GM12878 (cell line): ENCODE measurements around the gene ZMYND12. TPM values are rescaled to one million over a fixed set of nuclear protein-coding genes. Genes with fewer than 3 reads are reported as not detected.

Source experiments
- CBFB ChIP-seq: IDR thresholded peaks from 2 replicates; pipeline ENCODE4 v1.6.1; 2016; ENCODE audit warnings: antibody characterized with exemption, low read depth
- CREM ChIP-seq: IDR thresholded peaks from 2 replicates; pipeline ENCODE4 v1.6.1; 2014; ENCODE audit warnings: antibody characterized with exemption, low read depth
- IKZF2 ChIP-seq, 2 experiments: fragments of 450-650 bp; IDR thresholded peaks; 2 replicates each; pipeline ENCODE4 v1.6.1; 2017; ENCODE audit warnings: mild to moderate bottlenecking in 2 of 2, moderate library complexity in 2 of 2
- MTA2 ChIP-seq: fragments of 450-650 bp; IDR thresholded peaks from 2 replicates; pipeline ENCODE4 v1.6.1; 2016; ENCODE audit warnings: low read depth, mild to moderate bottlenecking, moderate library complexity
- NFIC ChIP-seq: IDR thresholded peaks from 2 replicates; pipeline ENCODE4 v1.6.1; 2012; ENCODE audit warnings: low read depth, mild to moderate bottlenecking, inconsistent platforms, low read length, moderate library complexity
- NR2C1 ChIP-seq: fragments of 450-650 bp; IDR thresholded peaks from 2 replicates; pipeline ENCODE4 v1.6.1; 2017; ENCODE audit warnings: antibody characterized with exemption, mild to moderate bottlenecking, moderate library complexity
- NR2F1 ChIP-seq: fragments of 450-650 bp; conservative IDR thresholded peaks from 2 replicates; pipeline ENCODE4 v1.6.1; 2017; ENCODE audit warnings: mild to moderate bottlenecking
- PAX5 ChIP-seq: IDR thresholded peaks from 2 replicates; pipeline ENCODE4 v1.6.1; 2011; ENCODE audit warnings: low read depth, low read length, borderline replicate concordance
- POLR2A ChIP-seq: IDR thresholded peaks from 2 replicates; pipeline ENCODE4 v1.6.1; 2011; ENCODE audit warnings: low read depth, mild to moderate bottlenecking, low read length
- SUZ12 ChIP-seq: fragments of 200-600 bp; sonication (generic); IDR thresholded peaks from one replicate; pipeline ENCODE4 v1.6.1; 2018; ENCODE audit warnings: antibody characterized with exemption, mild to moderate bottlenecking; ENCODE audit not compliant: unreplicated experiment
- polyA plus RNA-seq, 11 experiments: library from polyadenylated mRNA; depleted of rRNA in 4 of 11; unstranded in 6 of 11; stranded (reverse) in 5 of 11; fragments of >200 nt; fragmentation: Nextera tagmentation in 4 of 11; fragmentation: Illumina TruSeq in 1 of 11; extraction: Ambion mirVana in 4 of 11; extraction: Trizol in 1 of 11; gene quantifications; 1 replicate in 1 of 11; 2 replicates in 10 of 11; pipeline versions ENCODE4 v1.2.1 to v1.2.3, GENCODE V29; 2011 to 2016; ENCODE audit warnings: inconsistent platforms in 2 of 11, missing spikeins in 2 of 11, low read depth in 1 of 11
- total RNA-seq, 4 experiments: library from RNA; depleted of rRNA in 3 of 4; stranded (reverse); fragments of >200 nt in 3 of 4; fragmentation: Illumina TruSeq in 1 of 4; extraction: Trizol in 1 of 4; gene quantifications; 2 replicates each; pipeline versions ENCODE4 v1.2.1 to v1.2.3, GENCODE V29; 2013 to 2021
- TF ChIP-seq, protein P1 (sequence below): IDR thresholded peaks from 2 replicates; pipeline ENCODE4 v1.6.1; 2011; ENCODE audit warnings: low read depth, low read length, improper control_type of control experiment, borderline replicate concordance
- TF ChIP-seq, protein P2 (sequence below): fragments of 150-350 bp; IDR thresholded peaks from 2 replicates; pipeline ENCODE4 v1.6.1; 2014; ENCODE audit warnings: mild to moderate bottlenecking, low read depth, low read length
- TF ChIP-seq, protein P3 (sequence below): fragments of 450-650 bp; IDR thresholded peaks from 2 replicates; pipeline ENCODE4 v1.6.1; 2017; ENCODE audit warnings: antibody characterized with exemption, mild to moderate bottlenecking, moderate library complexity
- TF ChIP-seq, protein P4 (sequence below): fragments of 450-650 bp; formaldehyde crosslinking; IDR thresholded peaks from 2 replicates; pipeline ENCODE4 v1.5.0; 2022; ENCODE audit warnings: mild to moderate bottlenecking, missing genetic modification characterization
- TF ChIP-seq, protein P5 (sequence below): fragments of 450-650 bp; conservative IDR thresholded peaks from 2 replicates; pipeline ENCODE4 v1.6.1; 2017; ENCODE audit warnings: mild to moderate bottlenecking, moderate library complexity
- TF ChIP-seq, protein P6 (sequence below), 3 experiments: IDR thresholded peaks in 2 of 3; conservative IDR thresholded peaks in 1 of 3; 2 replicates each; pipeline ENCODE4 v1.5.1; 2011; ENCODE audit warnings: low read depth in 3 of 3, low read length in 3 of 3, mild to moderate bottlenecking in 3 of 3, control low read depth in 2 of 3, moderate library complexity in 2 of 3, inconsistent platforms in 1 of 3, mixed read lengths in 1 of 3; ENCODE audit not compliant: control insufficient read depth in 2 of 3, insufficient read depth in 1 of 3; ENCODE audit errors: extremely low read depth in 1 of 3

ZMYND12 gene
- total and polyA plus RNA-seq, 10 of the 15 experiments (the other 5 are each of a cell fraction or from before 2014, with no cell fraction given), result 0.26 to 1.4 (median 0.67) TPM

DNA sequence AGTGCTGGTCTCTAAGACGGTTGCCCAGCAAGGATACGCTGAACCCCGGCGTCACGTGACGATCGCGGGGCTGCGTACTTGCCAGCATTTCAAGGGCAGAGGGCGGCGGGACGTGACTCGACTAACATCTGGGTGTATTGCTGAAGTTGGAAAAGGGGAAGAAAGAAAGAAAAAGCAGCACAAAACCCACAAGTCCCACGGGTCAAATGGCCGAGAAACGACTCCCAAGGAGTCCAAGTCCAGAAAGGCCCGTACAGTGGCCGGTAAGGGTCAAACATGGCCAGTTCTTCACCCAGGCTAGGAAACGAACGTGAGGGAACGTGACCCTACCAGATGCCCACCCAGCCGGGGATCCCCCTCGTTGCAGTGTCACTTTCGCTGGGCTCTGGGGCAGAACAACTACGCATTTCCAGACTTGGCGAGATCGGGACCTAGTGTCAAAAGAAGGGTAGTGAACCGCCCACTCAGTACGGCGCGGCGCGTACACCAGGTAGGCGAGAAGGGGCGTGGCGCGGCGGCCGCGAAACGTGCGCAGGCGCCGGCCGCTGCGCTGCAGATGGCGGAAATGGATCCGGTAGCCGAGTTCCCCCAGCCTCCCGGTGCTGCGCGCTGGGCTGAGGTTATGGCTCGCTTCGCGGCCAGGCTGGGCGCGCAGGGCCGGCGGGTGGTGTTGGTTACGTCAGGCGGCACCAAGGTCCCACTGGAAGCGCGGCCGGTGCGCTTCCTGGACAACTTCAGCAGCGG, at the start of gene ZMYND12, which contains the start of gene PPCS (continued):
- TF ChIP-seq NR2F1 (peak; percentile 85), PAX5 (no peak), NR2C1 (peak; percentile 61), POLR2A (peak; percentile 91), NFIC (no peak), IKZF2 (IDR thresholded peaks at IDR 0.05) (peak; percentile 43 to 68; a peak in 3 of 4 replicates), MTA2 (peak; percentile 55; the same call in 1 of the 2 replicates), CBFB (peak; percentile 37; the same call in 1 of the 2 replicates), SUZ12 (no peak), CREM (peak; percentile 58; the same call in 1 of the 2 replicates)
- TF ChIP-seq, protein P1, sequence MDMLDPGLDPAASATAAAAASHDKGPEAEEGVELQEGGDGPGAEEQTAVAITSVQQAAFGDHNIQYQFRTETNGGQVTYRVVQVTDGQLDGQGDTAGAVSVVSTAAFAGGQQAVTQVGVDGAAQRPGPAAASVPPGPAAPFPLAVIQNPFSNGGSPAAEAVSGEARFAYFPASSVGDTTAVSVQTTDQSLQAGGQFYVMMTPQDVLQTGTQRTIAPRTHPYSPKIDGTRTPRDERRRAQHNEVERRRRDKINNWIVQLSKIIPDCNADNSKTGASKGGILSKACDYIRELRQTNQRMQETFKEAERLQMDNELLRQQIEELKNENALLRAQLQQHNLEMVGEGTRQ, result peak; percentile 88
- TF ChIP-seq, protein P2, sequence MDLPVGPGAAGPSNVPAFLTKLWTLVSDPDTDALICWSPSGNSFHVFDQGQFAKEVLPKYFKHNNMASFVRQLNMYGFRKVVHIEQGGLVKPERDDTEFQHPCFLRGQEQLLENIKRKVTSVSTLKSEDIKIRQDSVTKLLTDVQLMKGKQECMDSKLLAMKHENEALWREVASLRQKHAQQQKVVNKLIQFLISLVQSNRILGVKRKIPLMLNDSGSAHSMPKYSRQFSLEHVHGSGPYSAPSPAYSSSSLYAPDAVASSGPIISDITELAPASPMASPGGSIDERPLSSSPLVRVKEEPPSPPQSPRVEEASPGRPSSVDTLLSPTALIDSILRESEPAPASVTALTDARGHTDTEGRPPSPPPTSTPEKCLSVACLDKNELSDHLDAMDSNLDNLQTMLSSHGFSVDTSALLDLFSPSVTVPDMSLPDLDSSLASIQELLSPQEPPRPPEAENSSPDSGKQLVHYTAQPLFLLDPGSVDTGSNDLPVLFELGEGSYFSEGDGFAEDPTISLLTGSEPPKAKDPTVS, result no peak
- TF ChIP-seq, protein P3, sequence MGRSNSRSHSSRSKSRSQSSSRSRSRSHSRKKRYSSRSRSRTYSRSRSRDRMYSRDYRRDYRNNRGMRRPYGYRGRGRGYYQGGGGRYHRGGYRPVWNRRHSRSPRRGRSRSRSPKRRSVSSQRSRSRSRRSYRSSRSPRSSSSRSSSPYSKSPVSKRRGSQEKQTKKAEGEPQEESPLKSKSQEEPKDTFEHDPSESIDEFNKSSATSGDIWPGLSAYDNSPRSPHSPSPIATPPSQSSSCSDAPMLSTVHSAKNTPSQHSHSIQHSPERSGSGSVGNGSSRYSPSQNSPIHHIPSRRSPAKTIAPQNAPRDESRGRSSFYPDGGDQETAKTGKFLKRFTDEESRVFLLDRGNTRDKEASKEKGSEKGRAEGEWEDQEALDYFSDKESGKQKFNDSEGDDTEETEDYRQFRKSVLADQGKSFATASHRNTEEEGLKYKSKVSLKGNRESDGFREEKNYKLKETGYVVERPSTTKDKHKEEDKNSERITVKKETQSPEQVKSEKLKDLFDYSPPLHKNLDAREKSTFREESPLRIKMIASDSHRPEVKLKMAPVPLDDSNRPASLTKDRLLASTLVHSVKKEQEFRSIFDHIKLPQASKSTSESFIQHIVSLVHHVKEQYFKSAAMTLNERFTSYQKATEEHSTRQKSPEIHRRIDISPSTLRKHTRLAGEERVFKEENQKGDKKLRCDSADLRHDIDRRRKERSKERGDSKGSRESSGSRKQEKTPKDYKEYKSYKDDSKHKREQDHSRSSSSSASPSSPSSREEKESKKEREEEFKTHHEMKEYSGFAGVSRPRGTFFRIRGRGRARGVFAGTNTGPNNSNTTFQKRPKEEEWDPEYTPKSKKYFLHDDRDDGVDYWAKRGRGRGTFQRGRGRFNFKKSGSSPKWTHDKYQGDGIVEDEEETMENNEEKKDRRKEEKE, result no peak
- TF ChIP-seq, protein P4, sequence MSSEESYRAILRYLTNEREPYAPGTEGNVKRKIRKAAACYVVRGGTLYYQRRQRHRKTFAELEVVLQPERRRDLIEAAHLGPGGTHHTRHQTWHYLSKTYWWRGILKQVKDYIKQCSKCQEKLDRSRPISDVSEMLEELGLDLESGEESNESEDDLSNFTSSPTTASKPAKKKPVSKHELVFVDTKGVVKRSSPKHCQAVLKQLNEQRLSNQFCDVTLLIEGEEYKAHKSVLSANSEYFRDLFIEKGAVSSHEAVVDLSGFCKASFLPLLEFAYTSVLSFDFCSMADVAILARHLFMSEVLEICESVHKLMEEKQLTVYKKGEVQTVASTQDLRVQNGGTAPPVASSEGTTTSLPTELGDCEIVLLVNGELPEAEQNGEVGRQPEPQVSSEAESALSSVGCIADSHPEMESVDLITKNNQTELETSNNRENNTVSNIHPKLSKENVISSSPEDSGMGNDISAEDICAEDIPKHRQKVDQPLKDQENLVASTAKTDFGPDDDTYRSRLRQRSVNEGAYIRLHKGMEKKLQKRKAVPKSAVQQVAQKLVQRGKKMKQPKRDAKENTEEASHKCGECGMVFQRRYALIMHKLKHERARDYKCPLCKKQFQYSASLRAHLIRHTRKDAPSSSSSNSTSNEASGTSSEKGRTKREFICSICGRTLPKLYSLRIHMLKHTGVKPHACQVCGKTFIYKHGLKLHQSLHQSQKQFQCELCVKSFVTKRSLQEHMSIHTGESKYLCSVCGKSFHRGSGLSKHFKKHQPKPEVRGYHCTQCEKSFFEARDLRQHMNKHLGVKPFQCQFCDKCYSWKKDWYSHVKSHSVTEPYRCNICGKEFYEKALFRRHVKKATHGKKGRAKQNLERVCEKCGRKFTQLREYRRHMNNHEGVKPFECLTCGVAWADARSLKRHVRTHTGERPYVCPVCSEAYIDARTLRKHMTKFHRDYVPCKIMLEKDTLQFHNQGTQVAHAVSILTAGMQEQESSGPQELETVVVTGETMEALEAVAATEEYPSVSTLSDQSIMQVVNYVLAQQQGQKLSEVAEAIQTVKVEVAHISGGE, result 0 out of 2 replicates have a peak, but pooled peaks have one; percentile 36
- TF ChIP-seq, protein P5, sequence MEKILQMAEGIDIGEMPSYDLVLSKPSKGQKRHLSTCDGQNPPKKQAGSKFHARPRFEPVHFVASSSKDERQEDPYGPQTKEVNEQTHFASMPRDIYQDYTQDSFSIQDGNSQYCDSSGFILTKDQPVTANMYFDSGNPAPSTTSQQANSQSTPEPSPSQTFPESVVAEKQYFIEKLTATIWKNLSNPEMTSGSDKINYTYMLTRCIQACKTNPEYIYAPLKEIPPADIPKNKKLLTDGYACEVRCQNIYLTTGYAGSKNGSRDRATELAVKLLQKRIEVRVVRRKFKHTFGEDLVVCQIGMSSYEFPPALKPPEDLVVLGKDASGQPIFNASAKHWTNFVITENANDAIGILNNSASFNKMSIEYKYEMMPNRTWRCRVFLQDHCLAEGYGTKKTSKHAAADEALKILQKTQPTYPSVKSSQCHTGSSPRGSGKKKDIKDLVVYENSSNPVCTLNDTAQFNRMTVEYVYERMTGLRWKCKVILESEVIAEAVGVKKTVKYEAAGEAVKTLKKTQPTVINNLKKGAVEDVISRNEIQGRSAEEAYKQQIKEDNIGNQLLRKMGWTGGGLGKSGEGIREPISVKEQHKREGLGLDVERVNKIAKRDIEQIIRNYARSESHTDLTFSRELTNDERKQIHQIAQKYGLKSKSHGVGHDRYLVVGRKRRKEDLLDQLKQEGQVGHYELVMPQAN, result peak; percentile 92
- TF ChIP-seq, protein P6, sequence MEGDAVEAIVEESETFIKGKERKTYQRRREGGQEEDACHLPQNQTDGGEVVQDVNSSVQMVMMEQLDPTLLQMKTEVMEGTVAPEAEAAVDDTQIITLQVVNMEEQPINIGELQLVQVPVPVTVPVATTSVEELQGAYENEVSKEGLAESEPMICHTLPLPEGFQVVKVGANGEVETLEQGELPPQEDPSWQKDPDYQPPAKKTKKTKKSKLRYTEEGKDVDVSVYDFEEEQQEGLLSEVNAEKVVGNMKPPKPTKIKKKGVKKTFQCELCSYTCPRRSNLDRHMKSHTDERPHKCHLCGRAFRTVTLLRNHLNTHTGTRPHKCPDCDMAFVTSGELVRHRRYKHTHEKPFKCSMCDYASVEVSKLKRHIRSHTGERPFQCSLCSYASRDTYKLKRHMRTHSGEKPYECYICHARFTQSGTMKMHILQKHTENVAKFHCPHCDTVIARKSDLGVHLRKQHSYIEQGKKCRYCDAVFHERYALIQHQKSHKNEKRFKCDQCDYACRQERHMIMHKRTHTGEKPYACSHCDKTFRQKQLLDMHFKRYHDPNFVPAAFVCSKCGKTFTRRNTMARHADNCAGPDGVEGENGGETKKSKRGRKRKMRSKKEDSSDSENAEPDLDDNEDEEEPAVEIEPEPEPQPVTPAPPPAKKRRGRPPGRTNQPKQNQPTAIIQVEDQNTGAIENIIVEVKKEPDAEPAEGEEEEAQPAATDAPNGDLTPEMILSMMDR (IDR thresholded peaks at IDR 0.05 in 2 of 3, conservative IDR thresholded peaks at IDR 0.05 in 1 of 3; ENCODE audit: control insufficient read depth in 2 of 3, extremely low read depth in 1 of 3, insufficient read depth in 1 of 3, low read depth in 3 of 3, low read length in 3 of 3), result 0 out of 6 replicates have a peak, but pooled peaks of 1 of the 3 experiments have one; percentile 5
